ENCODE measurements around the gene DPYD.

Gene DPYD

DNA sequence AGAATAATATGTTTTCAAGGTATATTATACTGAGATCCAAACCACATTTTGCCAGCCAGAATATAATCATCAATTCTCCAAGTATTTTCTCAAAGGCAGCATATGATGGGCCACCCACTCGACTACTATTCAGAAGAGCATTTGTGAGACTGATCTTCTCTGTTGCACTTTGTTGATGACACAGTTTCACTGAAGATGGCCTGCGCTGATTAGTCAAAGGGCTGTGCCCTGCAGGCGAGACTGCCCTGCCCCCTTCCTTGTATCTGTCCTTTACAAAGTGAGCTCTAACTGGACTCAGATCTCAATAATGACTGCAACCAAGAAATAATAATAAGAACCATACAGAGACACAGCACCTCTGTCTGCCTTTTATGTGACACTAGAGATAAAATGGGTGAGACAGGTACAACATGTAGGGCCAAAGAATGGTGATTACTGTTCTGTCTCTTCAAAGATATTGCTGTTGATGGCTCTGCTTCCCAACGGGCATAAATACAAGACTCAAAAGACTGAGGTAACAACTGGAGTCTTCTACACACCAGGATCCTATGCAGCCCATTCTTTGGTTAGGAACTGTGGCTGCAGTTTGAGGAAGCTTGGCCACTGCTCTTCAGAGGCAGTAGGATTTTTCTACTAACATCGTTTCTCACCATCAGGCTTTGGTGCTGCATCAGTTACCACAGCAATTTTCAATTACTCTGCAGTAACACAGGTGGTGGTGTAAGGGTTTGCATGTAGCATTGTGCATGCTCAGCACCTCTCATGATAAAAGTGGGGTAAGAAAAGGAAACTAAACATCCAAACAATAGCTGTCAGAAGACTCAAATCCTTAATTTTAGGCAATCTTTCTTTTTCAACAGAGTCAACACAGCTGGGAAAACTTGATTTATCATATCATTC is 718.1 kb downstream of the DPYD start:
- no peak for DNase-seq (ENCODE audit: low spot score)

DNA sequence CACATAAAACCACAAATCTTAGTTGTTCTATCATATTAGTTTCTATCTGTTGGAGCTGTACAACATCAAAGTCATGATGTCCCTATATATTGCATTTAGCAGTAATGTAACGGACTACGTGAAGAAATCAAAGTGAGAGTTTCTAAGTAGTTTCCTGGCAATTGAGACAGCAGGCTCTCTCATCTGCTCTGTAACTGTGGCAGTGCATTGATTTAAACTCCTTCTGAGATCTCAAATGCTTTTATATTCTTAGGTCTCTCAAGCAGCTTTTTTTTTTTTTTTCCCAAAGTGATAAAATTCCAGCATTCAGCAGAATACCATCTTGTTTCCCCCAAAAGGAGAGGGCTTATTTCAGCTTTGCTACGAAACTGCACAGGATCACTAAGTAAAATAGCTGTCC is 719.2 kb downstream of the DPYD start:
- no peak for DNase-seq (ENCODE audit: low spot score)

DNA sequence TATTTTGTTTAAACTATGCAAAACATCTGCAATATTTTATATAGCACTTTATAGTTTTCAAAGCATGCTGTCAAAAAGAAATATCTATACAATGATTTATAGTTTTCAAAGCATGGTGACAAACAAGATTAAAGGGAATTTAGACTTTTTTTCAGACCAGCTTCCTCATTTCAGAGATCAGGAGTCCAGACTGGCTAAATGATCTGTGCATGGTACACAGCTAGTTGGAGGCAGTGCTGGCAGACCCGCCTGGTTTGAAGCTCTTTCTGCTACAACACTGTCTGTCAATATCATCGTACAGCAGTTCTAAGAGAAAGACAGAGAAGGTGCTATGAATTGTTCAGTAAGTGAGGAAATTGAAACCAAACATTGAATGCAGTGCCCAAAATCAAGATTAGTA is 720.2 kb downstream of the DPYD start:
- DNase-seq (ENCODE audit: low spot score): no peak

DNA sequence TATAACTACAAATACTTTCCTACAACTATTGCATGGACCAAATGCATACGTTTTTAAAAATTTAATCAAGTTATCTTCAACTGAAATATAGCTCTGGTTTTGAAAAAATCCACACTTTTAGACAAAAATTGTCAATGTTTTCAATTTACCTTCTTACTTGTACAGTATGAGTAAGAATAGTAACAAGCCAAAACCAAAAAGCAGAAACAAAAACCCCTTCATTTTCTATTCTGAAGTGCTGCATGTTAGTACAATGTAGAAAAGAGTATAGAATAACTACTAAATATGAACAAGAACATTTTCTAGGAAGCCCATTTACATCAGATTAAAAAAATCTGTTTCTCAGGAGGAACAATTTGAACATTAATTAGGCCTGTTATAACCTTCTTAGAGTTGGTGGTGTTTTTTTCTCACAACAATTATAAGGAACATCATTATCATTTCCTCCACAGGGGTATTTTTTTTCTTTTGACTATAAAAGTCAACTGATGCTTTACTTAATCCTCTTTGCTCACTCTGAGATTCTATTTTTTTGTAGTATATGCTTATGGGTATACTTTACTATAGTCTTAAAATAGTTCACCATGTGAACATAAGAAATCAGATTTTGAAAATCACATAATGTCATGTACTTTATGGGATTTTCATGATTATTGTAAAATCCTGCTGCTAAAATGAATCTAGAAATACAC is 723.9 kb downstream of the DPYD start:
- no peak for DNase-seq (ENCODE audit: low spot score)

DNA sequence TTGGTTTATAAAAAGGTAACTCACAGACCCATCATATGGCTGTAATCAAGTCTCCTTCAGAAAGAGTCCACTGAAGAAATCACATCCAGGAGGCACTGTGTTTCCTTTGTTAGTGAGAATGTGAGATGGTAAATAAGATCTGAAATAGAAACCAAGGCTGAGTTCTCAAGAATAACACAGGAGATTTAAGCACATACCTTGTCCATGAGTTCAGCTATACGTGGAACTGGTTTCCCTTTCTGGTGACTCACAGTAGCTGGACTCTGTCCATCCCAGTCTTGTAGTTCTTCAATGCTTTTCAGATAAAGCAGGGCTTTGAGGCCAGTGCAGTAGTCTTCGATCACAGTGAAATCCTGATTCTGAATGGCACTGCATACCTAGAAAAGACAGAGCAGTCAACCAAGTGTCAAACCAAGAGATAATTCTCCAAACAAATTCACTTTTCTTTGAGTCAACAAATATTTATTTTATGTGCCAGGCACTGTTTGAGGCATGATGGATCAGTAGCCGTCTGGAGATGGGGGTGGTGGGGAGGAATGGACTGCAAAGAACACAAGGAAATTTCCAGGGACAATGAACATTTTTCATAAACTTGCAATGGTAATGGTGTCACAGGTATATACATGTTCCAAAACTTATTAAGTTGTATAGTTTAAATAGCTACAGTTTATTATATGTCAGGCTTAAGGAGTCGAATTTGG is 727.8 kb downstream of the DPYD start:
- DNase-seq (ENCODE audit: low spot score): no peak

DNA sequence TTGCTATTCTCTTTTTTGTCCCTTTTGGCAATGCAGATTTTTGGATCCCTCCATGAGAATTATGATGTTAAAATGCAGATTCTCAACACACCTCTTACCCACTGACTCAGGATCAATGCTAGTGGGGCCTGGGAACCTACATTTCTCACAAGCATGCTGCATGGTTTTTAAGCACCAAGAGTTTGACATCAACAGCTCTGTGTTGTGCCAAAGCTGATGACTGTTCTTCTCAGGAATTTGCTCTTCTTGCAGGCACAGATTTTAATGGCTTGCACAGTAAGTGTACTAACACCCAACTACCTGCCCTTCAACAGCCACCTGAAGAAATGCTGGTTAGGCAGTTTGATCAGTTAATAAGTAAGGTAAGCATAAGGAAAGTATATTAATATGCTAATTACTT is 730.5 kb downstream of the DPYD start:
- DNase-seq (ENCODE audit: low spot score): no peak

DNA sequence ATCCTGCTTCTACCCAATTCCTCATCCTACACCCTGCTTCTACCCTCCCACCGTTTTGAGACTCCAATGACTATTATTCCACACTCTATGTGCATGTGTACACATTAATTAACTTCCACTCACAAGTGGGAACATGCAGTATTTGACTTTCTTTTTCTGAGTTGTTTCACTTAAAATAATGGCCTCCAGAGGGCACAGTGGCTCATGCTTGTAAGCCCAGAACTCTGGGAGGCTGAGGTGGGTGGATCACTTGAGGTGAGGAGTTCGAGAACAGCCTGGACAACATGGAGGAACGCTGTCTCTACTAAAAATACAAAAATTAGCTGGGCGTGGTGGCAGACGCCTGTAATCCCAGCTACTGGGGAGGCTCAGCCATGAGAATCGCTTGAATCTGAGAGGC is 734.5 kb downstream of the DPYD start:
- no peak for DNase-seq (ENCODE audit: low spot score)

DNA sequence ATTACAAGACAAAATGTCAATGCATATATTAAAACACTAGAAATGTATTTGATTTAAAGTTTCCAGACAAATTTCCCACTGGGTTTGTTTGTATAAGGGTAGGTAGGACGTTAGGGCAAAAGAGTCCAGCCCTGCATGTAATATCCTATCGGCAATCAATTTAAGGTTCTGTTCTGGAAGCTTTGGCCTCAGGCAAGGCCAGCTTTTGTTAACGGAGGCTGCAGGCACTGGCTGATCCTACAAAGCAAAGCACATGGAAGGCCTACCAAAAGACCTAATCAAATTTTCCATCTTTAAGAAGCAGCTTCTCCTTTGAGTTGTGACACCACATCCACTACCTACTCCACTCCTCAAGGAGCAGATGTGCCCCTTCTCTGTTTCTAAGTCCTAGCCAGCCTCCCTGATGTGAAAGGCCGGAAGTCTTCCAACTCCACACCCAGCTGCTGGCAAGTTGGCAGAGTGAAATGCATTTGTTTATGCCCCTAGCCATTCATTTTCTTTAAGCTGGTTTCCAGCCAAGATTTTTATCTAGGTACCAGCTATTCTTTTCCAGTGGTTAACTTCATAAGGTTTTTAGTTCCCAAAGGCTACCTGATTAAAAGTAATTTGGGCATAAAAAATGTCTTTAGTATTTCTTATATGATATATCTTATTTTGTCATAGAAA is 746.7 kb downstream of the DPYD start:
- no peak for DNase-seq (ENCODE audit: low spot score)

DNA sequence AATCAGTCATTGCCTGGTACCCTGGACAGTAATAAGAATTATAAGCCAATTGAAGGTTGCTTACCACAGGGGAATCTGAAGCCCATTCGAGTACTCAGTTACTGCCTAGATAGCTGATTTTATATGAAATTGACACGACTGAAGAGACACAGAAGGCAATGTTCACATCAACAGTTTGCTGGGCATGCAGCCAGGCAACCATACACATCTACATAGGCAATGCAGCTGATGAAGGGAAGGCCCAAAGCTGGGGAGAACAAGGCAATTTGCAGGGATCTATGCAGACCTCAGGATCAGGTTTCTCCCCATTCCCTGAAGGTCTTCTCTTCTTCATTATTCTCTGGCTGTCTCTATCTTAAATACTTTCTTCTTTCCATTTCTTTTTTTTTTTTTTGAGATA is 750.5 kb downstream of the DPYD start:
- DNase-seq (ENCODE audit: low spot score): no peak

DNA sequence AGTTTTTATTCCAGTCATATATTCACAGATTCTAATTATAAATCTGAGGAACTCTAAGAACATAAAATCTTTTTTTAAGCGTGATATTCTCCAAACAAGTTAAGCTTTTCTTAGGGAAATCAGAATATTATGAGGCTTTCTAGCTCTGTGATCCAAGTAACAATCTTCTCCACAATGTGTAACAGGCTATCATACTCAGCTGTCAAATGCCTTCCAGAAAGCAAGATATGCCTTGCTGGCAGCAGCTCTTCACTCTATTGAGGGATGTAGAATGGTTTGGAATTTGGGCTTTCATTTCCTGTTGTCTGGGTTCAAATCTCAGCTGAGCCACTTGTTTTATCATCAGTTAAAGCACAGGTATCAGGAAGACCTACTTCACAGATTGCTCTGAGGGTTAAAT is 752.8 kb downstream of the DPYD start:
- no peak for DNase-seq (ENCODE audit: low spot score)

DNA sequence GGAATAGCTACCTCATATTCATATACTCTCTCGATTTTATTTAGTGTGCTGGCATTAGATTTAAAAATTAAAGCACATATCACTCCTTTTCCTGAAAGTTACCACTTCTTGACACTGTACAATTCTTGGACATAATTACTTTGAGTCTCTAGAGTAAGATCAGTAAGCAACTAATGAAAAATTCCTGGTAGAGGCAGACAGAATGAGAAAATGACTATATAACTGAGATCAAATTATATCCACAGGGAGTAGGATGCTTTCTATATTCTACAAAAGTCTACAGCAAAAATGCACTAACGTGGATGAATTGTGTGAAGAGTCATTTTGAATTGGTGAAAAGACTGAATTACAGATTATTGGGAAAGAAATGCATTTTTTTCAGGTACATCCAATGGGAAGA is 753.6 kb downstream of the DPYD start:
- no peak for DNase-seq (ENCODE audit: low spot score)

DNA sequence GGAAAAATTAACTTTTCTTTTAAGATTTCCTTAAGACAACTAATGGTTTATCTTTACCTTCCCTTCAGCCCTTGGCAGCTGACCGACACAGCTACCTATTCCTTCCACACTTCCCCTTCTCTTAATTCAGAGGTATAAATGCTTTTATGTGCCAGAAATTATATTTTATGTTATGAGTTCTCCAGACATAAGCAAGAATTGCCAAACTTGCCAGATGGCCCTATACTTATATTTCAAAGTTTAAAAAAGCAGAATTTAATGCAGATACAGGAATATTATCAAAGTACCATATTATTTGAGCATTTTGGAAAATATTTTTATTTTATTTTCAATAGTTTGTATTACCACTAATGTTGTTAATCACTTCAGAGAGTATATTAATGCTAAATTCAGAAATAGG is 754.2 kb downstream of the DPYD start:
- DNase-seq (ENCODE audit: low spot score): no peak

DNA sequence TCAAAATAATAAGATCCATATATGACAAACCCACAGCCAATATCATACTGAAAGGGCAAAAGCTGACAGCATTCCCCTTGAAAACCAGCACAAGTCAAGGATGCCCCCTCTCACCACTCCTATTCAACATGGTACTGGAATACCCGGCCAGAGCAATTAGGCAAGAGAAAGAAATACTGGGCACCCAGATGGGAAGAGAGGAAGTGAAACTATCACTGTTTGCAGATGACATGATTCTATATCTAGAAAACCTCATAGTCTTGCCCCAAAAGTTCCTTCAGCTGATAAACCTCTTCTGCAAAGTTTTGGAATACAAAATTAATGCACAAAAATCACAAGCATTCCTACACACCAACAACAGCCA is 756.6 kb downstream of the DPYD start:
- DNase-seq (ENCODE audit: low spot score): no peak

DNA sequence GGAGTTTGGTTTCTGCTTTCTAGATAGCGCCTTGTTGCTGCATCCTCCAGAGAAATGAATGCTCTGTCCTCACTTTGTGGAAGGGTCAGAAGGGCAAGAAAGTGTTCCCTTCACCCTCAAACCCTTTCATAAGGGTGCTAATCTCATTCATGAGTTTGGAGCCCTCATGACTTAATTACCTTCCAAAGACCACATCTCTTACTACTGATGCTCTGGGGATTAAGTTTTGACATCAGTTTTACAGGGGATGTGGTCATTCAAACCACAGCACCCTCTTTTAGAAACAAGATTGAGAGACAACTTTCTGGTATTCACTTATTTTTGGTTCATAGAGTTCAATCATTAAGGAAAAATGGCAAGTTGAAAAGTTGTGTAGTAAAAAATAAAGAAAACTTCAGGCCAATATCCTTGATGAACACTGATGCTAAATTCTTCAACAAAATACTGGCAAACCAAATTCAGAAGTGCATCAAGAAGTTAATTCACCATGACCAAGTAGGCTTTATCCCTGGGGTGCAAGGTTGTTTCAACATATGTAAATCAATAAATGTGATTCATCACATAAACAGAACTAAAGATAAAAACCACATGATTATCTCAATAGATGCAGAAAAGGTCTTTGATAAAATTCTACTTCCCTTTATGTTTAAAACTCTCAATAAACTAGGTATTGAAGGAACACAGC is 757.1 kb downstream of the DPYD start:
- DNase-seq (ENCODE audit: low spot score): no peak

DNA sequence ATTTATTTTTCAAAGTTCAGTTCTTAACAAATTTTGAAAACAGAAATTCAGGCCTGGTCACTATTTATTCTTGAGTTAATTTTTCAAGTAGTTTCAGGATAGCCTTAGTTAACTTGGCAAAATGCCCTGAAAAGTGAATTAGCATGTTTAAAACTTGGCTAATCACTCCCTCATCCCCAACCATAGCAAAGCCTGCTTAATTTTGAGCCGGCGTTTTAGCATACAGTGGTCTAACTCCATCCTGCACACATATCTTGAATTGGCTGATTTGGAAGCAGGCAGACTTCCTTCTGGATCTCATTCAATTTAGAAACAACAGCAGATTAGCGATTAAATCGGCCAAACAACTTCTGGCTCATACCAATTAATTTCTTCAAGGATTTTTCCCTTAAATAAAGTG is 760.0 kb downstream of the DPYD start:
- no peak for DNase-seq (ENCODE audit: low spot score)

DNA sequence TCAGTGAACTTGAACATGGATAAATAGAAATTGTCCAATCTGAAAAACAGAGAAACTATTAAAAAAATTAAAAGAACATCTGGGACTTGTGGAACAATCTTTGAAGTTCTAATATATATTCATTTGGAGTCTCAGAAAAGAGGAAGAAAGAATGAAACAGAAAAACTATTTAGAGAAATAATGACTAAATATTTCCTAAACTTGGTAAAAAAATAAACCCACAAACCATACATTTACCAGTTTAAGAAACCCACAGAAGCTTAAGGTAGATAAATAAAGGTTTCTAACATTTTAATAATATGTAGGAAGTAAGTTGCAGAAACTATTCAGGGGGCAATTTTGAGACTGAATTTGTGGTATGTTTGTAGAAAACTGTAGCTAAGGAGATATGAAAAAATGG is 761.5 kb downstream of the DPYD start:
- DNase-seq (ENCODE audit: low spot score): no peak

DNA sequence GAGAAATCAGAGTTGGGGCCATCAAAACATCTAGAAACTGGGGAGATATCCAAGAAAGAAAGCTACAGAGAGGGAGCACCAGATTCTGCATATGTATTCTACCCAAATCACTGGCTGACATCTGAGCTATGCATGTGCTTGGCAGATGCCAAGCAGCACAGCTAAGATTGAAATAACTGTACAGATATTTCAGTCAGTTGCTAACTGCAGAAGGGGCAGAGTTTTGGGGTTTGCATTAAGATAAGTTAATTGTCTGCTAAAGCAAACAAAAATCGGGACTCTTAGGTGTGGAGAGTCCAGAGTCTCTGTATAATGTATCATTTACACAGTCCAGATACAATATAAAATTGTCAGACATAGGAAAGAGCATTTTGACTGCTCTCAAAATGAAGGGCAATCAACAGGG is 762.1 kb downstream of the DPYD start:
- no peak for DNase-seq (ENCODE audit: low spot score)

DNA sequence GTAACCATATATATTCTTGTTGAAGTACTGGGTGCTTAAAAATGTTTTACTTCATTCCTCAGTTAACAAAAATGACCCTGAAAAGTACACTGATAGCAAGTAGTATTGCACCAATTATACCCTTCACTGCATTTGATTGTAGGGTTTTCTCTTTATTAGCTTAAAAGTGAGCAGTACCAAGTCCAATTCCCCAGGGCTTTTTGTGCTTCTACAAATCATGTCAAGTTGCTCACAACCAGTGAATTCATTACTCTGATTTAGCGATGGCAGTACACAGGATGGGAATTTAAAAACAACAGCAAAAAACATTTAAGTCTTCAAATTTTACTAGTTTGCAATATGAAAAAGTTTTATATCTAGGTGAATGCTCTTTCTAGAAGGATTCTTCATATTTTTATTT is 762.8 kb downstream of the DPYD start:
- DNase-seq (ENCODE audit: low spot score): no peak

DNA sequence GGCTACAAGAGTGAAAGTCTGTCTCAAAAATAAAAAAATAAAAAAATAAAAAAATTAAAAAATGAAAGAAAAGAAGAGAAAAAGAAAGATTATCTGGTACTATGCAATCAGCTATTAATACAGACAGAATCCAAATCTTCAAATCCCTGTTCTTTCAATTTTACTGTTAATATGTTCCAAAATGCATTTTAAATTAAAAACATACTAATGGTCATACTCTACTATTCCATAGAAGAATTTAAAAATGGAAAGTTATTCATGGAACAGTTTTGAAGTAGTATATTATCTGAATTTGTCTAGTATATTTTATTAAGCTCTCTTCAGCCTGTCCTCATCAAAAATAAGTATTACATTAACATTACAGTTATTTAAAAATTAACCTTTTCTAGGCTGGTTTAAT is 769.2 kb downstream of the DPYD start:
- DNase-seq (ENCODE audit: low spot score): no peak

DNA sequence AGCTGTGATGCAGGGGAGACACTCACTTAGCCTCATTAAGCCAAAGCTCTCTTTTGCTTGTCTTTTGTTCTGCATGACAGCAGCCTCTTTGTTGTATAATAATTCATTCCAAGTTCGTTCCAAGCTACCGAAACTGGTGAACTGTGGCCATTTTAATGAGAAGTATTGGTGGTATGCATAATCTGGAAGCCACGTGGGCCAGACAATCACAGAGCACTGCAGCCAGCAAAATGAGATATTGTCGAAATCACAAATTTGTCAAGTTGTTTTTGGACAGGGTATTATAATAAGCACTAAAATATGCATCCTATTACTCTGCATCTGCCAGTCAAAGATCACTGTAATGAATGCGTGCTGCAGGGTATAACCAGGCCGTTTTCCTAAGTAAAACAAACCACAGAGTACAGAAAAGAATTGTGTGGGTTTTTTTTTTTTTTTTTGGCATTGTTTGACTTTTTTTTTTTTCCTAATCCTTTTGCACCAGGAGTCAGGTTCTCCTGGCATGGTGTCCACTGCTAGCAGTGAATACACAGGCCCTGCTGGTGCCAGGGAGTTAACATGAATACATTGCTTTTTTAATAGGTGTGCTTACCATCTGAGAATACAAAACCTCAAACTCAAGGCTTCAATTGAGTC is 775.4 kb downstream of the DPYD start:
- no peak for DNase-seq (ENCODE audit: low spot score)

DNA sequence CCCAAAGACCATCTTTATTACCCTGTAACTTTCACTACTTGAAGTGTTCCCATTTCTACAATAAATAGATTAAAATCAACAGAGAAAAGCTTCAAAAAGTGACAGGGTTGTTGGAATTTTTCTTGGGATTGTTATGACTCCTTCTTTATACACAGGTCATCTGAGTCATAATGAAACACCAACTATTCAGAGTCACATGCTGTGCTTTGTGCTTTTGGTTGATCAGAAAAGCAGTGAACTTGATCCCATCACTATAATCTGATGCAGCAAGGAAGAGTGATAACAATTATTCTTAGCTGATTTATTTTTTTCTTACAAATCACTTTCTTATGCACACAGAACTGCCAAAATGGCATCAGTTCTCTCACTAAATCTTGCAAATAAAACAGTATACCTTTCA is 776.3 kb downstream of the DPYD start:
- no peak for DNase-seq (ENCODE audit: low spot score)

Measured in CD4-positive, alpha-beta T cell treated with Interleukin-2 at 100 ng/mL for 4 hours (primary cell).